HepG2 (cell line): ENCODE measurements around the gene FAM181A. TPM values are rescaled to one million over a fixed set of nuclear protein-coding genes. Genes with fewer than 3 reads are reported as not detected.

Experiments used
- BCL6 ChIP-seq: IDR thresholded peaks from 2 replicates; pipeline ENCODE4 v1.6.1; 2016; ENCODE audit warnings: missing genetic modification reagents, missing compliant biosample characterization
- DRAP1 ChIP-seq: IDR thresholded peaks from 2 replicates; pipeline ENCODE4 v1.6.1; 2016; ENCODE audit warnings: missing genetic modification reagents, missing compliant biosample characterization
- ERF ChIP-seq: IDR thresholded peaks from 2 replicates; pipeline ENCODE4 v1.6.1; 2018; ENCODE audit warnings: missing biosample characterization, missing genetic modification reagents
- FOXK2 ChIP-seq: fragments of 450-650 bp; IDR thresholded peaks from 2 replicates; pipeline ENCODE4 v1.6.1; 2016
- FOXO1 ChIP-seq: sonication (generic); formaldehyde crosslinking; IDR thresholded peaks from 2 replicates; pipeline ENCODE4 v1.4.0; 2020; ENCODE audit warnings: missing genetic modification reagents
- GLMP ChIP-seq: sonication (generic); formaldehyde crosslinking; IDR thresholded peaks from 2 replicates; pipeline ENCODE4 v1.9.0; 2021; ENCODE audit warnings: missing genetic modification reagents, mild to moderate bottlenecking, borderline replicate concordance
- HNF1B ChIP-seq: sonication (generic); formaldehyde crosslinking; IDR thresholded peaks from 2 replicates; pipeline ENCODE4 v1.5.1; 2020; ENCODE audit warnings: mild to moderate bottlenecking, moderate library complexity, missing genetic modification reagents
- HNRNPLL ChIP-seq: fragments of 200-400 bp; formaldehyde crosslinking; IDR thresholded peaks from 2 replicates; pipeline ENCODE4 v1.6.1; 2017; ENCODE audit warnings: mild to moderate bottlenecking, low read depth, low read length; ENCODE audit not compliant: poor library complexity, severe bottlenecking
- KLF16 ChIP-seq, 2 experiments: sonication (generic) in 1 of 2; formaldehyde crosslinking in 1 of 2; IDR thresholded peaks; 2 replicates each; pipeline versions ENCODE4 v1.6.1 to v1.8.0; 2016 to 2023; ENCODE audit warnings: missing genetic modification reagents in 2 of 2, missing compliant biosample characterization in 1 of 2
- MLX ChIP-seq: IDR thresholded peaks from 2 replicates; pipeline ENCODE4 v1.6.1; 2016
- SMAD1 ChIP-seq: sonication (generic); formaldehyde crosslinking; IDR thresholded peaks from 2 replicates; pipeline ENCODE4 v1.4.0; 2020; ENCODE audit warnings: missing genetic modification reagents, low read depth, mild to moderate bottlenecking, borderline replicate concordance
- SOX6 ChIP-seq, 2 experiments: fragments of 450-650 bp in 1 of 2; sonication (generic) in 1 of 2; formaldehyde crosslinking in 1 of 2; IDR thresholded peaks; 2 replicates each; pipeline versions ENCODE4 v1.4.0 to v1.6.1; 2017 to 2020; ENCODE audit warnings: antibody characterized with exemption in 1 of 2, mild to moderate bottlenecking in 1 of 2, missing genetic modification reagents in 1 of 2
- SRSF9 ChIP-seq: fragments of 200-400 bp; formaldehyde crosslinking; IDR thresholded peaks from 2 replicates; pipeline ENCODE4 v1.6.1; 2018; ENCODE audit warnings: borderline replicate concordance, mild to moderate bottlenecking, low read depth, low read length; ENCODE audit not compliant: insufficient read depth, poor library complexity, severe bottlenecking
- TEF ChIP-seq: sonication (generic); formaldehyde crosslinking; IDR thresholded peaks from 2 replicates; pipeline ENCODE4 v1.5.0; 2020; ENCODE audit warnings: missing genetic modification reagents
- ZC3H4 ChIP-seq: sonication (generic); formaldehyde crosslinking; IDR thresholded peaks from 2 replicates; pipeline ENCODE4 v1.4.0; 2020; ENCODE audit warnings: missing genetic modification reagents, borderline replicate concordance
- ZFX ChIP-seq: sonication (generic); formaldehyde crosslinking; IDR thresholded peaks from 2 replicates; pipeline ENCODE4 v1.4.0; 2020; ENCODE audit warnings: mild to moderate bottlenecking, low read depth, missing genetic modification reagents, moderate library complexity
- ZNF12 ChIP-seq: sonication (generic); formaldehyde crosslinking; IDR thresholded peaks from 2 replicates; pipeline ENCODE4 v1.5.0; 2020; ENCODE audit warnings: missing genetic modification reagents
- ZNF143 ChIP-seq: sonication (generic); formaldehyde crosslinking; IDR thresholded peaks from 2 replicates; pipeline ENCODE4 v1.4.0; 2020; ENCODE audit warnings: missing genetic modification reagents
- ZNF17 ChIP-seq: sonication (generic); formaldehyde crosslinking; IDR thresholded peaks from 2 replicates; pipeline ENCODE4 v1.5.0; 2020; ENCODE audit warnings: mild to moderate bottlenecking, missing genetic modification reagents
- ZNF30 ChIP-seq: sonication (generic); formaldehyde crosslinking; IDR thresholded peaks from 2 replicates; pipeline ENCODE4 v1.5.0; 2020; ENCODE audit warnings: mild to moderate bottlenecking, missing genetic modification reagents
- ZNF33B ChIP-seq: sonication (generic); formaldehyde crosslinking; IDR thresholded peaks from 2 replicates; pipeline ENCODE4 v1.5.1; 2020; ENCODE audit warnings: mild to moderate bottlenecking, missing genetic modification reagents
- ZNF382 ChIP-seq: sonication (generic); formaldehyde crosslinking; IDR thresholded peaks from 2 replicates; pipeline ENCODE4 v1.5.0; 2020; ENCODE audit warnings: missing genetic modification reagents, mild to moderate bottlenecking, borderline replicate concordance
- ZNF460 ChIP-seq: sonication (generic); formaldehyde crosslinking; IDR thresholded peaks from 2 replicates; pipeline ENCODE4 v1.5.1; 2020; ENCODE audit warnings: missing genetic modification reagents, mild to moderate bottlenecking, borderline replicate concordance
- ZNF567 ChIP-seq: sonication (generic); formaldehyde crosslinking; IDR thresholded peaks from 2 replicates; pipeline ENCODE4 v1.8.1; 2023; ENCODE audit warnings: mild to moderate bottlenecking, missing genetic modification reagents, borderline replicate concordance
- ZNF782 ChIP-seq: sonication (generic); formaldehyde crosslinking; IDR thresholded peaks from 2 replicates; pipeline ENCODE4 v1.4.0; 2020; ENCODE audit warnings: missing genetic modification reagents, mild to moderate bottlenecking, borderline replicate concordance
- ZNF839 ChIP-seq: sonication (generic); formaldehyde crosslinking; IDR thresholded peaks from 2 replicates; pipeline ENCODE4 v1.4.0; 2020; ENCODE audit warnings: missing genetic modification reagents, mild to moderate bottlenecking, borderline replicate concordance
- polyA plus RNA-seq, 8 experiments: library from polyadenylated mRNA; depleted of rRNA in 3 of 8; stranded (reverse) in 7 of 8; unstranded in 1 of 8; fragments of >200 nt; fragmentation: Illumina TruSeq in 4 of 8; extraction: Trizol in 4 of 8; gene quantifications; 2 replicates each; pipeline versions ENCODE4 v1.2.1 to v1.2.3, GENCODE V29; 2011 to 2016; ENCODE audit warnings: low read depth in 4 of 8, missing spikeins in 1 of 8, mixed read lengths in 1 of 8; ENCODE audit not compliant: insufficient read depth in 1 of 8
- total RNA-seq, 5 experiments: library from RNA; depleted of rRNA; stranded (reverse); fragments of >200 nt; fragmentation: Illumina TruSeq; extraction: Trizol; gene quantifications; 2 replicates each; pipeline ENCODE4 v1.2.3, GENCODE V29; 2016; ENCODE audit warnings: low read depth in 1 of 5

The FAM181A gene
- total and polyA plus RNA-seq, 2 of the 13 experiments (the other 11 are each of a cell fraction or from before 2014, with no cell fraction given): 1.1 to 1.5 TPM

GRCh38 chr14:93902619-93903307, 24.4 kb upstream of the FAM181A start (continued):
- peak; percentile 16; the same call in 1 of the 2 replicates for TF ChIP-seq DRAP1 (CRISPR knock-in tag)
- TF ChIP-seq FOXO1 (CRISPR knock-in tag): peak; percentile 24; the same call in 1 of the 2 replicates
- 0 out of 2 replicates have a peak, but pooled peaks have one; percentile 76 for TF ChIP-seq ZNF30 (CRISPR knock-in tag)
- peak; percentile 70; the same call in 1 of the 2 replicates for TF ChIP-seq ZNF33B
- TF ChIP-seq SRSF9: no peak
- TF ChIP-seq ZNF782 (CRISPR knock-in tag): no peak
- TF ChIP-seq HNRNPLL: no peak
- TF ChIP-seq ZFX (CRISPR knock-in tag): peak; percentile 57; the same call in 1 of the 2 replicates
- TF ChIP-seq ZNF12 (CRISPR knock-in tag): no peak; the same call in 1 of the 2 replicates
- TF ChIP-seq ERF (CRISPR knock-in tag): peak; percentile 51; the same call in 1 of the 2 replicates
- peak; percentile 72 for TF ChIP-seq BCL6 (CRISPR knock-in tag)
- no peak for TF ChIP-seq TEF (CRISPR knock-in tag)
- no peak for TF ChIP-seq SOX6 (IDR thresholded peaks at IDR 0.05)
- peak; percentile 76 for TF ChIP-seq SOX6 (CRISPR knock-in tag; IDR thresholded peaks at IDR 0.05)
- no peak for TF ChIP-seq FOXK2
- peak; percentile 57; the same call in 1 of the 2 replicates for TF ChIP-seq ZNF839 (CRISPR knock-in tag)
- peak in 1 of 2 experiments; percentile 27; a peak in 1 of 4 replicates for TF ChIP-seq KLF16 (CRISPR knock-in tag; IDR thresholded peaks at IDR 0.05)
- TF ChIP-seq ZNF567 (CRISPR knock-in tag): no peak
- no peak for TF ChIP-seq ZC3H4 (CRISPR knock-in tag)
- TF ChIP-seq ZNF382 (CRISPR knock-in tag): no peak
- no peak for TF ChIP-seq ZNF143 (CRISPR knock-in tag)
- TF ChIP-seq MLX: peak; percentile 82
- TF ChIP-seq HNF1B (CRISPR knock-in tag): no peak
- 0 out of 2 replicates have a peak, but pooled peaks have one; percentile 53 for TF ChIP-seq SMAD1 (CRISPR knock-in tag)
- TF ChIP-seq ZNF460 (CRISPR knock-in tag): no peak
- TF ChIP-seq ZNF17 (CRISPR knock-in tag): no peak
- no peak for TF ChIP-seq GLMP
